ENCODE results near the gene PBXIP1. TPM values are rescaled to one million over a fixed set of nuclear protein-coding genes. Genes with fewer than 3 reads are reported as not detected.
A peak's percentile ranks its signal among the peaks of the same experiment; 100 is the strongest.

Gene PBXIP1
- total and polyA plus RNA-seq, 4 donors = 3.8 to 42.8 (median 20.5) TPM

DNA sequence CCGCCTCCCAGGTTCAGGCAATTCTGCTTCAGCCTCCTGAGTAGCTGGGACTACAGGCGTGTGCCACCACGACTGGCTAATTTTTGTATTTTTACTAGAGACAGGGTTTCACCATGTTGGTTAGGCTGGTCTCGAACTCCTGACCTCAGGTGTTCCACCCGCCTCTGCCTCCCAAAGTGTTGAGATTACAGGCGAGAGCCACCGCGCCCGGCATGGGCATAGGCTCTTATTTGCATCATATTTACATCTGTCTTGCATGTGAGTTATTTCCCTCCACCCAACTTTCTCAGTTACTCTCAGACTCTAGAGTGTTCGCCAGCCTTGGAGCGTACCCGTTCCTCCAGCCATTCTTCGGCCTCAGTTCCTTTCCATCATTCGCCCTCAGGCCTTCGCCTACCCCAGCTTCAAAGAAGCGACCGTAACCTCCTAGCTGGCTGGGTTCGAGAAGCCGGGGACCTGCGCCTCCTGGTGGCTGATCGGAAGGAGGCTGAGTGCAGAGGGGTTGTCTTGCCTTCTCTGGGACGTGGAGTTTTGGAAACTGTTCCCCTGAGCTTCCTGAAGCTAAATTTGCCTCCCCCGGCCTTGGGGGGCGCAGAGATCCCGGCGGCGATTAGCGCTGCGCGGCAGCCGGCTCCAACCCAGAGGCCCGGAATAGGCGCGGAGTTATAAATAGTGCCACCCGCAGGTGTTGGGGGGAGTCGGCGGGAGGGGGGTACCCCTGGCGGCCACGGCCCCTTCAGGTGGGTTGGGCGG, 43.1 kb upstream of the PBXIP1 start:
- Histone ChIP-seq H3K9ac (ENCODE audit: low read depth in 1 of 2, low read length in 2 of 2) (no peak overlapping the region), H3K27me3 (ENCODE audit: control insufficient read depth in 4 of 4, insufficient read depth in 4 of 4, low read length in 3 of 4) (no peaks in the 10 kb centered on the region), H3K36me3 (ENCODE audit: control insufficient read depth in 4 of 4, insufficient read depth in 3 of 4, low read depth in 1 of 4, low read length in 3 of 4) (no peaks in the 10 kb centered on the region), H3K4me1 (ENCODE audit: control insufficient read depth in 4 of 4, insufficient read depth in 4 of 4, low read length in 3 of 4) (peaks cover 4 to 28% (median 21%) of the 10 kb centered on the region in 4 donors), H3K9me3 (ENCODE audit: control insufficient read depth in 4 of 4, low read length in 3 of 4) (no peaks in the 10 kb centered on the region), H3K27ac (ENCODE audit: low read depth in 1 of 2, low read length in 2 of 2) (no peak overlapping the region), H3K4me3 (ENCODE audit: low read depth in 1 of 3, low read length in 3 of 3) (peak overlapping the region in 1 of 3 donors; percentile 32)
- peak; percentile 78 for DNase-seq (ENCODE audit: low spot score)
- 16% methylated on average over 40 of the region's 40 CpGs for WGBS
- TF ChIP-seq RXRA (IDR thresholded peaks at IDR 0.05) = peak in 1 of 2 donors; percentile 11
- no peak for TF ChIP-seq JUND (IDR thresholded peaks at IDR 0.05)
- no peak for TF ChIP-seq GABPA (IDR thresholded peaks at IDR 0.05 in 1 of 2, conservative IDR thresholded peaks at IDR 0.05 in 1 of 2)
- peak; percentile 76 to 88 for TF ChIP-seq RAD21 (IDR thresholded peaks at IDR 0.05)
- no peak for TF ChIP-seq REST (IDR thresholded peaks at IDR 0.05)
- TF ChIP-seq YY1 (IDR thresholded peaks at IDR 0.05) = no peak
- TF ChIP-seq CTCF (IDR thresholded peaks at IDR 0.05; ENCODE audit: low read depth, low read length, missing input control) = peak; percentile 64
- no peak for TF ChIP-seq TAF1 (conservative IDR thresholded peaks at IDR 0.05)

- Histone ChIP-seq H3K9ac (ENCODE audit: low read depth in 1 of 2, low read length in 2 of 2) (no peak overlapping the region), H3K27me3 (ENCODE audit: control insufficient read depth in 4 of 4, insufficient read depth in 4 of 4, low read length in 3 of 4) (no peaks in the 10 kb centered on the region), H3K27ac (ENCODE audit: low read depth in 1 of 2, low read length in 2 of 2) (no peak overlapping the region), H3K36me3 (ENCODE audit: control insufficient read depth in 4 of 4, insufficient read depth in 3 of 4, low read depth in 1 of 4, low read length in 3 of 4) (no peaks in the 10 kb centered on the region), H3K9me3 (ENCODE audit: control insufficient read depth in 4 of 4, low read length in 3 of 4) (no peaks in the 10 kb centered on the region), H3K4me3 (ENCODE audit: low read depth in 1 of 3, low read length in 3 of 3) (no peak overlapping the region), H3K4me1 (ENCODE audit: control insufficient read depth in 4 of 4, insufficient read depth in 4 of 4, low read length in 3 of 4) (peaks cover 4 to 28% (median 21%) of the 10 kb centered on the region in 4 donors)
- DNase-seq (ENCODE audit: low spot score) = no peak
- WGBS = 74% methylated on average over 16 of the region's 16 CpGs
- no peak for TF ChIP-seq RXRA (IDR thresholded peaks at IDR 0.05)
- no peak for TF ChIP-seq EGR1 (IDR thresholded peaks at IDR 0.05; ENCODE audit: low read depth in 2 of 2)
- no peak for TF ChIP-seq NR2F2 (IDR thresholded peaks at IDR 0.05)
- TF ChIP-seq SP1 (IDR thresholded peaks at IDR 0.05) = no peak
- TF ChIP-seq TAF1 (conservative IDR thresholded peaks at IDR 0.05) = no peak
- no peak for TF ChIP-seq REST (IDR thresholded peaks at IDR 0.05)
- TF ChIP-seq HNF4G (IDR thresholded peaks at IDR 0.05) = no peak
- peak; percentile 58 to 72 for TF ChIP-seq RAD21 (IDR thresholded peaks at IDR 0.05)
- no peak for TF ChIP-seq FOXA1 (IDR thresholded peaks at IDR 0.05)
- no peak for TF ChIP-seq ZBTB33 (IDR thresholded peaks at IDR 0.05)
- TF ChIP-seq JUND (IDR thresholded peaks at IDR 0.05) = no peak
- no peak for TF ChIP-seq GABPA (IDR thresholded peaks at IDR 0.05 in 1 of 2, conservative IDR thresholded peaks at IDR 0.05 in 1 of 2)
- TF ChIP-seq HNF4A (conservative IDR thresholded peaks at IDR 0.05) = no peak
- TF ChIP-seq, protein P1, sequence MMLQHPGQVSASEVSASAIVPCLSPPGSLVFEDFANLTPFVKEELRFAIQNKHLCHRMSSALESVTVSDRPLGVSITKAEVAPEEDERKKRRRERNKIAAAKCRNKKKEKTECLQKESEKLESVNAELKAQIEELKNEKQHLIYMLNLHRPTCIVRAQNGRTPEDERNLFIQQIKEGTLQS (IDR thresholded peaks at IDR 0.05) = no peak
- TF ChIP-seq FOXA2 (IDR thresholded peaks at IDR 0.05) = no peak
Observed at GRCh38 chr1:154998201-154998780, 42.4 kb upstream of the PBXIP1 start.

Data from liver (tissue), 9 donors.